ENCODE results near the gene RYR2. TPM values are rescaled to one million over a fixed set of nuclear protein-coding genes. Genes with fewer than 3 reads are reported as not detected.

RYR2 gene
- total RNA-seq, 4 donors from 2014 or later = 0.13 to 2.5 (median 0.88) TPM

GRCh38 chr1:237878406-237878805, 836.4 kb downstream of the RYR2 start:
- Histone ChIP-seq H3K27ac (no peak overlapping the region), H3K4me3 (no peak overlapping the region), H3K9me3 (no peaks in the 10 kb centered on the region), H3K27me3 (no peaks in the 10 kb centered on the region), H3K36me3 (no peaks in the 10 kb centered on the region), H3K4me1 (no peaks in the 10 kb centered on the region)
- no peak for DNase-seq
- TF ChIP-seq POLR2A (IDR thresholded peaks at IDR 0.05) = no peak

- no peak for DNase-seq
- Histone ChIP-seq H3K4me1 (no peaks in the 10 kb centered on the region), H3K27ac (no peak overlapping the region), H3K27me3 (no peaks in the 10 kb centered on the region), H3K4me3 (no peak overlapping the region), H3K36me3 (no peaks in the 10 kb centered on the region), H3K9me3 (no peaks in the 10 kb centered on the region)
- TF ChIP-seq POLR2A (IDR thresholded peaks at IDR 0.05) = no peak
- TF ChIP-seq CTCF (IDR thresholded peaks at IDR 0.05) = no peak
These were observed 837.2 kb downstream of the RYR2 start for GRCh38 chr1:237879195-237879594.

Small RNA genes lying within 50 kb of the gene (small RNA-seq; reads per million reads assigned to genes)
- gene MIR4428 (0 reads per million in 2 donors), gene RF00402 (0 reads per million in 2 donors)

Other genes starting within 250 kb of the RYR2 start
- 10 to 100 TPM in 3 of 4 donors, 1 to 10 TPM in 1; 9.6 to 33.0 (median 24.8) TPM for gene MTR, start 246.9 kb upstream of the RYR2 start, total RNA-seq
- gene MT1HL1, start 37.7 kb upstream of the RYR2 start, total RNA-seq = not detected